Pons (tissue), 1 donor: ENCODE results near the gene C2CD3.

ENCODE experiments used
- DNase-seq: peaks from one replicate; pipeline ENCODE4 v3.0.0-alpha.2; 2016; ENCODE audit warnings: low spot score

The C2CD3 gene

GRCh38 chr11:74018331-74019005 lies 152.3 kb downstream of the C2CD3 start:
- peak; percentile 90 for DNase-seq

GRCh38 chr11:74017631-74018030 lies 153.2 kb downstream of the C2CD3 start:
- no peak for DNase-seq

DNA sequence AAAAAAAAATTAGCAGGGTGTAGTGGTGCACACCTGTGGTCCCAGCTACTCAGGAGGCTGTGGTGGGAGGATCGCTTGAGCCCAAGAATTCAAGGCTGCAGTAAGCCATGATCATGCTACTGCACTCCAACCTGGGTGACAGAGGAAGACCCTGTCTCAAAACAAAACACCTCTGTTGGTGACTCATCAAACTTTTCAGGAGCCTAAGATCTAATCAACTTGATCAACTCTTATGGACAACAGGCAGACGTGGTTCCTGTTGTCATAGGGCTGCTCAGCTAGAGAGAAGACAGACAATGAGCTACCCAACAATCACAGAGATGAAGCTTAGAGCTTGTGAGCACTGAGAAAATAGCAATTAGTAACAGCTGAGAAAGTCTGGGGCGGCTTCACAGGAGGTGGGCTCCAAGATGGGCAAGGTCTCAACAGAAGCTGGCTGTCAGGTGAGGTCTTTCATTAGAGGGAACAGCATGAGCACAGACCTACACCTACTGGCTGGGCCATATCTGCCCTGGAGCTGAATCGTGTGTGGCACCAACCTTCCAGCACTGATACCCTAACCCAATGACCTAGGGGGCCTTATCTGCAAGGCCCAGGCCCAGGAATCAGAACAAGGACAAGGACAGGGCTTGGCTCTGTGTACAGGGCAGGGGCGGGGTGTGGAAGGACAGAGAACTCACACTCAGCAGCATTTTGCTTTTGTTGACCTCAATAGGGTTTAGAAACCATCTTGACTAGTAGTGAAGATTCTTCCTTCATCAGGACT lies 154.7 kb downstream of the C2CD3 start:
- DNase-seq, result no peak

DNA sequence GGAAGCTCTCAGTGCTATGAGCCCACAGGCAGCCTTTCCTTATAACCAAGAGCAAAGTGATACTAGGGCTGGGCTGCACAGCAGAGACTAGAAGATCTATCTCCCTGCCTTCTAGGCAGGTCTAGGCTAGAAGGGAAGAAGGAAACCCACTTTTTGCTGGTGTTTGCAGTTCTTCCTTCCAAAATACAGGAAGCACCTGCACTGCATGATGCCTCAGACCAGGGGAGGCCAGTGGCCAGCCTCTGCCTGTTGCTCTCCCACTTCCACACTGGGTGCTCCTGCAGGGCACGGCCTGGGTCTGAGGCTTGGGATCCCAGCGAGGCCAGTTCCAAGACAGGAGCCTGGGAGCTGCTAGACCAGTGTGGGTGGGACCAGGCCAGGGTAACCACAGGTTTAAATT lies 155.9 kb downstream of the C2CD3 start:
- peak; percentile 31 for DNase-seq

- no peak for DNase-seq
These were observed 157.7 kb downstream of the C2CD3 start for GRCh38 chr11:74013141-74013540.

GRCh38 chr11:74012074-74012809 lies 158.6 kb downstream of the C2CD3 start:
- no peak for DNase-seq

DNA sequence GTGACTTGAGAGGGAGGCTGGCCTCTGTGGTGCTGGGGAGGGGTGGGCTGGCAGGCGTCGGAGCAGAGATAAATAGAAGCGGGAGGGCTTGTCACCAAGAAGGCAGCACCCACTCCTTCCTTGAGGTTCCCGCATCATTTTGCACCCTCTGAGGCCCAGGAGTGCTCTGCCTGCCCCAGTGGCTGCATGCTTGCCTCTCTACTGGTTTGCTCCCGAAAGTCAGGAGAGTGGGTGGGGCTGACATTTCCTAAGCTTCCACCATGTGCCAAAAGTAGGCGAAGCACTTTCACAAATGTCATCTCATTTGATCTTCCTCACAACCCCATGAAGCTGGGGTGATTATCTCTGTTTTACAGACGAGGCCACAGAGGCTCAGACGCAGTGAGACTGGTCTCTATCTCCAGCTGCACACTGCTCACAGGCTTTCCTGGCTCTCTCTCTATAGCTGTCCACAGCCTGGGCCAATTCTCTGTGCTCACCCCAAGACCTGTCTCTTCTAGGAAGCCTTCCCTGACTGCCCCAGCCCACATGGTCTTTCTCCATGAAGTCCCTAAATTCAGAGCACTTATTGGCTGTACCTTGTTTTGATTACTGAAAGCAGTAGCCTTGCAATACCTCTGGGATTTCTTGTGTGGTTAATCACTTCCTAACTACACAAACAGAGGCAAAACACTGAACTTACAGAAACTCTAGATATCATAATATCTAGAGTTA lies 159.3 kb downstream of the C2CD3 start:
- no peak for DNase-seq

DNA sequence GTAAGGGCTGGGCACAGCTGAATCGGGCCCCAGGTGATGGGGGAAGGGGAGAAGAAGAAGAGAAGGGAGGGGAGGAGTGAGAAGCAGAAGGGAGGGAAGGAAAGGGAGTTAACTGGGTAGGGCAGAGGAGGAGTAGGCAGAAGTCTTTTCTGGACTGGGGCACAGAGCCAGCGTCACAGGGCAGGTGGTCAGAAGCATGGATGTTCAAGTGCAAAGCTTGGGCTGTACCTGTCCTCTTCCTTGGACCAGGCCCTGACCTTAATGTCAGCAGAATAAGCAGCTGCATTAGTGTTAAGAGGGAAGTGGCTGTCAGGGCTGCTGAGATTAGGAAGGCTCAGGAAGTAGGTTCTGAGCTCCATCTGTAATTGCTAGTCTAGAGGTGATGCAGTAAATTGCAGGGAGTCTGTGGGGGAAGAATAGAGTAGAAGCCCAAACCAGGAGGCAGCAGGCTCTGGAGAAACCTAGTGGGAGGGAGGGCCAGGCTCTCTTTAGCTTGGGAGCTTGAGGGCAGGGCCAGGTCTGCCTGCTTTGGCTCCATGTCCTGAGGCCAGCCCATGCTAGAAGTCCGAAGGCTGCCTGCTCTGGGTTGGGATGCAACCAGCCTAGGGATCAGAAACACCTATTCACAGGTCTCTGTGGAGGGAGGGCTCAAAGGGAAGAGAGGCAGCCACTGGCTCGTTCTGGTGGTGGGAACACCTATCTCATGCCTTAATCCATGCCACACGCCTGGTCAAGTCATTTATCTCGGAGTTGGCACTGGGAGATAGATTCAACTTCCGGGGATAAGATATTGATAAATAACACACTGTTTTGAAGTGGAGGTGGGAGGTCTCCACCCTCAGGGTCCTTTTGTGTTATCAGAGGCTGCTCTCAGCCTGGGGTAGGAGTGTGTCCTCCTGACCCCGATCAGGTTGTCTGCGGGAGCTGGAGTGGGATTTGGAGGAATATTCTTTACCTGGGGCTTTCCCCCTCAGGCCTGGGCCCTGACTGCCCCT lies 160.2 kb downstream of the C2CD3 start:
- DNase-seq, result no peak

GRCh38 chr11:74009675-74010305 lies 161.0 kb downstream of the C2CD3 start:
- no peak for DNase-seq

DNA sequence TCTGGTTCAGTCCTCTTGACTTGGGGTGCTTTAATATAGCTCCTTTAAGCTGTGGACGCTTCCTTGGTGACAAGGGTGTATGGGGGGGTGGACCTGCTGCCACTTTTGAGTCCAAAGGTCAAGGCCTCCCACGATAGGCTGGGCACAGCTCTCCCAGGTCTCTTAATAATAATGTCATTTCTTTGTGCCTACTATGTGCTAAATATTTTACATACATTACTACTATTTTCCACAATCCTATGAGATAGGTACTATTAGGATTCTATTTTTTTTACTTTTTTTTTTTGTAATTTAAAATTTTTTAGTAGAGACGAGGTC lies 161.6 kb downstream of the C2CD3 start:
- DNase-seq, result no peak

GRCh38 chr11:74008373-74009229 lies 162.2 kb downstream of the C2CD3 start, which contains the start of gene UCP3:
Gene UCP3, minus strand, starts transcription at chr11:74009085. Its CDS starts 2,043 bp downstream, at chr11:74007042.
- no peak for DNase-seq

GRCh38 chr11:74007691-74008372 lies 163.0 kb downstream of the C2CD3 start:
- no peak for DNase-seq

DNA sequence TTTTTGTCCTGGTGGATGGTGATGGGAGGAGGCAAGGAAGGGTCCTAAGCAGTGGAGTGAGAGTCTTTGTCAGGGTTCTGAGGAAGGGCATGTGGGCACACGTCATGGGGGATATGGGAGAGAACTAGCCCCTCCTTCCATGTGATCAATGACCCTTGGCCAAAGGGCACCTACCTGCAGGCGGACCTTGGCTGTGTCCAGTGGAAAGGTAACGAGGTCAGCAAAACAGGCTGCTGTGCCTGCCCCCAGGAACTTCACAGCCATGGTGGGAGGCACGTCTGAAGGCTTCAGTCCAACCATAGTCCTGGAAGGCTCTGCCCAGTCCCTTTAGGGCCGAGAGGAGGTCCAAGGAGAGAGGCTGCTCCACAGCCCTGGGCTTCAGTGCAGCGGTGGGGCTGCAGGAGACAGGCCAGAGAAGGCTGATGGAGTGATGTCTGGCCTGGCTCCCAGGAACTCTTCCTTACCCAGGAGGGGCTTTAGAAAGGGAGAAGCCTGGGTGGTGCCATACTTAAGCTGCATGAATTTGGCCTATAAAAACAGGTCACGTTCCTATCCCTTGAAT lies 164.0 kb downstream of the C2CD3 start:
- no peak for DNase-seq

- DNase-seq, result no peak
These were observed 164.9 kb downstream of the C2CD3 start for GRCh38 chr11:74005721-74006517.

DNA sequence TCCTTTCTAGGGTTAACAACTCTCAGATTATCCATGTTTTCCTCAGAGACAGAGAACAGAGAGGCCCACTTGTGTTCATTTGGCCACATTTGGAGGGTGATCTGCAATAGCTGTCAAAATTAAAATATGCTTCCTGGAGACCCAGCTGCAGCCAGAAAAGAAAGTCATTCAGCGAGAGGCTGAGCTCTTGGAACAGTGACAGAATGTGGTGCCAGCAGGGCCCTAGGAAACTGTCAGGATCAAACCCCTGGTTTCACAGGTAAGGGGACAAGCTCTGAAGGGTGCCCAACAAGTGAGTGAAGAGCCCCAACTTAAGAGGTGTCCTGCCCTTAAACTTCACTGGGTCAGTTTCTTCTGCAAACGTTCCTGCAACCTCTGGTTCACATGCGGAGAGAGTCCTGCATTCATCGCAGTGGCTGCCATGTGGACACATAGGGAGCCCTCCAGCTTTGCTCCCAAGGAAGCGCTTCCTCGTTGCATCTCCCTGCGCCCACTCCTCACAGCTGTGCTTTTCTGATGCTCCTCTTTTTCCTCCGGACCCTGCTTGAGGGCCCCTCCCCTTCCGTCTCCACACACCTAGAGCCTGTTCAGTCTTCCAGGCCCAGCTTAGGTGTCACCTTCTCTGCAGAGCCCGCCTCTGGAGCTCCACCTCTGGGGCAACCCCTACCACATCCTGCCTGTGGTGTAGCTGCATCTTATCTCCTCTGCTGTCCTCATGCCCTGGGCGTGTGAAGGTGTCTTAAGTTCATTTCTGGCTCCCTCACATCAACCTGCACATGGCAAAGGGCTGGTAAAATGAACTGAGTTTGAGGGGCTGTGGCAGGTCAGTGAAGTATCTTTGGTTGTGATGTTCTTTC lies 165.8 kb downstream of the C2CD3 start:
- peak; percentile 16 for DNase-seq

GRCh38 chr11:74004046-74004695 lies 166.6 kb downstream of the C2CD3 start:
- no peak for DNase-seq
